Endothelial cell of umbilical vein (primary cell): ENCODE measurements around the gene ZHX3. TPM values are rescaled to one million over a fixed set of nuclear protein-coding genes. Genes with fewer than 3 reads are reported as not detected.

Experiments used
- BruUV-seq: library from RNA; stranded (reverse); fragments of 400-500 nt; replicated peaks from 2 replicates; lab custom pipeline; 2021; lab: Mats Ljungman, UMichigan
- CTCF ChIA-PET: fragments of 300-600, 350-600 bp; sonication (Branson Sonifier 250); formaldehyde crosslinking; loops from one replicate; lab custom pipeline; 2021; ENCODE audit warnings: antibody characterized with exemption, inconsistent platforms; lab: Charles Lee
- POLR2A ChIA-PET: fragments of 300-600, 350-600 bp; sonication (Branson Sonifier 250); formaldehyde crosslinking; loops from one replicate; lab custom pipeline; 2021; ENCODE audit warnings: antibody characterized with exemption, inconsistent platforms; lab: Charles Lee
- DNase-seq: peaks from one replicate; pipeline ENCODE4 v3.0.0-alpha.2; 2011; ENCODE audit warnings: low read depth, low spot score
- FAIRE-seq: peaks from 2 replicates; lab custom pipeline; 2011; peaks lifted over from hg19 to GRCh38; lab: Jason Lieb, UNC
- H2AFZ ChIP-seq: 2 replicates; pipeline ENCODE4 v1.6.0; 2012; ENCODE audit warnings: low read depth, low read length, control low read depth, inconsistent platforms
- H3K27ac ChIP-seq: 2 replicates; pipeline ENCODE4 v1.5.1; 2011; ENCODE audit warnings: low read depth, mild to moderate bottlenecking, control low read depth, low read length, moderate library complexity; ENCODE audit not compliant: insufficient read depth
- H3K27me3 ChIP-seq, 2 experiments: 2 replicates each; pipeline versions ENCODE4 v1.6.0 to v1.6.1; 2011; ENCODE audit warnings: low read length in 2 of 2, mixed read lengths in 1 of 2; ENCODE audit not compliant: control insufficient read depth in 2 of 2, insufficient read depth in 2 of 2
- H3K36me3 ChIP-seq, 2 experiments: 2 replicates in 1 of 2; 3 replicates in 1 of 2; pipeline ENCODE4 v1.5.1; 2011; ENCODE audit warnings: low read length in 2 of 2, mild to moderate bottlenecking in 1 of 2, moderate library complexity in 1 of 2; ENCODE audit not compliant: control insufficient read depth in 2 of 2, insufficient read depth in 2 of 2; ENCODE audit errors: extremely low read depth in 1 of 2
- H3K4me1 ChIP-seq: 3 replicates; pipeline ENCODE4 v1.5.1; 2011; ENCODE audit warnings: mild to moderate bottlenecking, low read length; ENCODE audit not compliant: control insufficient read depth, insufficient read depth; ENCODE audit errors: extremely low read depth
- H3K4me2 ChIP-seq: 2 replicates; pipeline ENCODE4 v1.6.1; 2011; ENCODE audit warnings: low read length, control low read depth, mixed read lengths; ENCODE audit not compliant: insufficient read depth
- H3K4me3 ChIP-seq, 3 experiments: fragments of 200-600 bp in 1 of 3; sonication (generic), shearing (Covaris generic) in 1 of 3; replicated peaks in 1 of 3; 2 replicates each; pipeline ENCODE4 v1.5.1; 2011 to 2016; ENCODE audit warnings: control low read depth in 3 of 3, low read length in 3 of 3, mild to moderate bottlenecking in 2 of 3, inconsistent platforms in 1 of 3, low read depth in 1 of 3, moderate library complexity in 1 of 3; ENCODE audit not compliant: insufficient read depth in 1 of 3
- H3K79me2 ChIP-seq: 2 replicates; pipeline ENCODE4 v1.6.0; 2012; ENCODE audit warnings: low read length, inconsistent platforms; ENCODE audit not compliant: control insufficient read depth, insufficient read depth
- H3K9ac ChIP-seq: replicated peaks from 2 replicates; pipeline ENCODE3; 2011; ENCODE audit warnings: low read length, control low read depth; ENCODE audit not compliant: insufficient read depth; ENCODE audit errors: extremely low read depth
- H3K9me1 ChIP-seq: replicated peaks from 3 replicates; pipeline ENCODE4 v1.6.0; 2011; ENCODE audit warnings: mild to moderate bottlenecking, low read length; ENCODE audit not compliant: control insufficient read depth, insufficient read depth; ENCODE audit errors: extremely low read depth
- H3K9me3 ChIP-seq: replicated peaks from 2 replicates; pipeline ENCODE4 v1.5.1; 2012; ENCODE audit warnings: low read length, inconsistent platforms; ENCODE audit not compliant: control insufficient read depth, insufficient read depth
- H4K20me1 ChIP-seq: replicated peaks from 2 replicates; pipeline ENCODE3; 2011; ENCODE audit warnings: mild to moderate bottlenecking, low read length; ENCODE audit not compliant: control insufficient read depth, insufficient read depth; ENCODE audit errors: extremely low read depth
- CTCF ChIP-seq, 2 donors: IDR thresholded peaks; 1 replicate in 1 of 2; 2 replicates in 1 of 2; pipeline ENCODE4 v1.5.1; 2011; ENCODE audit warnings: low read length in 2 of 2, mild to moderate bottlenecking in 2 of 2, moderate library complexity in 2 of 2, control low read depth in 1 of 2, inconsistent platforms in 1 of 2, low read depth in 1 of 2; ENCODE audit not compliant: insufficient read depth in 1 of 2; ENCODE audit errors: extremely low read depth in 1 of 2
- EZH2 ChIP-seq: IDR thresholded peaks from 2 replicates; pipeline ENCODE4 v1.6.1; 2012; ENCODE audit warnings: borderline replicate concordance, low read depth, mild to moderate bottlenecking, moderate library complexity, low read length, inconsistent platforms; ENCODE audit not compliant: severe bottlenecking
- FOS ChIP-seq: IDR thresholded peaks from 2 replicates; pipeline ENCODE4 v1.6.1; 2011; ENCODE audit warnings: mild to moderate bottlenecking, low read length, moderate library complexity, borderline replicate concordance; ENCODE audit not compliant: insufficient read depth
- GATA2 ChIP-seq: IDR thresholded peaks from 2 replicates; pipeline ENCODE4 v1.7.0; 2011; ENCODE audit warnings: low read depth, mild to moderate bottlenecking, moderate library complexity, mixed read lengths, low read length; ENCODE audit not compliant: insufficient read length, insufficient read depth
- JUN ChIP-seq: IDR thresholded peaks from 2 replicates; pipeline ENCODE4 v1.6.1; 2011; ENCODE audit warnings: borderline replicate concordance, low read depth; ENCODE audit not compliant: insufficient read length, insufficient read depth
- MAX ChIP-seq: IDR thresholded peaks from 2 replicates; pipeline ENCODE4 v1.6.1; 2011; ENCODE audit not compliant: insufficient read depth, insufficient read length
- MYC ChIP-seq: IDR thresholded peaks from one replicate; pipeline ENCODE4 v1.6.1; 2011; ENCODE audit warnings: mild to moderate bottlenecking, low read depth, low read length
- POLR2A ChIP-seq: IDR thresholded peaks from 2 replicates; pipeline ENCODE4 v1.6.1; 2012; ENCODE audit warnings: low read depth, mild to moderate bottlenecking, control low read depth, low read length
- POLR2AphosphoS5 ChIP-seq: IDR thresholded peaks from 2 replicates; pipeline ENCODE4 v1.6.1; 2012; ENCODE audit warnings: low read depth, mild to moderate bottlenecking, control low read depth, low read length, moderate library complexity; ENCODE audit not compliant: insufficient read depth
- dilution Hi-C: fragments of 300-500 bp; cut with MboI; formaldehyde crosslinking; loops from one replicate; pipeline ENCODE4 v1.15.0; 2019; ENCODE audit warnings: low sequenced_read_pairs; ENCODE audit not compliant: extremely low pct_ligation_motif_present
- intact Hi-C: fragments of 100-400 bp; cut with micrococcal nuclease; formaldehyde crosslinking; loops from one replicate; pipeline ENCODE4 v1.10.0; 2022
- polyA plus RNA-seq, 4 experiments: library from polyadenylated mRNA; depleted of rRNA in 3 of 4; stranded (reverse) in 3 of 4; unstranded in 1 of 4; fragments of >200 nt; gene quantifications; 2 replicates each; pipeline versions ENCODE4 v1.2.1 to v1.2.3, GENCODE V29; 2011 to 2012; ENCODE audit warnings: missing spikeins in 1 of 4
- total RNA-seq: library from RNA; stranded (reverse); gene quantifications from 2 replicates; pipeline ENCODE4 v1.2.3, GENCODE V29; 2021

ZHX3 gene
- total and polyA plus RNA-seq, 2 donors (not counting 3 experiments of a cell fraction or from before 2014, with no cell fraction given): 7.4 to 17.8 TPM

GRCh38 chr20:41167481-41168253 lies 149.9 kb downstream of the ZHX3 start:
- H3K27ac ChIP-seq: no peak overlapping the region
- H3K9me1 ChIP-seq: no peaks in the 10 kb centered on the region
- H3K9me3 ChIP-seq: no peaks in the 10 kb centered on the region
- POLR2A ChIA-PET: no interaction called here
- H3K36me3 ChIP-seq: peaks cover 32 to 88% of the 10 kb centered on the region in 2 experiments
- no peaks in the 10 kb centered on the region for H3K27me3 ChIP-seq
- H3K4me1 ChIP-seq: peaks cover 3% of the 10 kb centered on the region
- H3K9ac ChIP-seq: no peak overlapping the region
- FAIRE-seq: no peak
- TF ChIP-seq FOS: no peak
- TF ChIP-seq EZH2: no peak
- TF ChIP-seq JUN: no peak
- TF ChIP-seq MAX: no peak
- no peak for TF ChIP-seq CTCF (IDR thresholded peaks at IDR 0.05; ENCODE audit: extremely low read depth in 1 of 2, insufficient read depth in 1 of 2, low read depth in 1 of 2, low read length in 2 of 2)
- TF ChIP-seq POLR2AphosphoS5: no peak
- no peak for TF ChIP-seq MYC
- TF ChIP-seq POLR2A: no peak
- no peak for TF ChIP-seq GATA2
- BruUV-seq: no TSS peak
- H2AFZ ChIP-seq: no peak overlapping the region
- intact Hi-C loops (no loop called here), dilution Hi-C loops (no loop called here)
- DNase-seq: no peak
- no peak overlapping the region for H3K4me3 ChIP-seq
- no peaks in the 10 kb centered on the region for H3K79me2 ChIP-seq
- H4K20me1 ChIP-seq: no peaks in the 10 kb centered on the region
- no peak overlapping the region for H3K4me2 ChIP-seq
- CTCF ChIA-PET: interaction anchor here (0.8 to 2.4 kb wide), 5 partner anchors 13 to 173 kb away, joined by 3 to 11 read pairs (median 4); partner anchors contain the start of gene LPIN3
